HepG2 (cell line): Measurements from ENCODE around the gene FAM177B. TPM values are rescaled to one million over a fixed set of nuclear protein-coding genes. Genes with fewer than 3 reads are reported as not detected.

ENCODE experiments used
- CBFB ChIP-seq: sonication (generic); formaldehyde crosslinking; IDR thresholded peaks from 2 replicates; pipeline ENCODE4 v1.4.0; 2020; ENCODE audit warnings: missing genetic modification reagents
- DRAP1 ChIP-seq: IDR thresholded peaks from 2 replicates; pipeline ENCODE4 v1.6.1; 2016; ENCODE audit warnings: missing genetic modification reagents, missing compliant biosample characterization
- DZIP1 ChIP-seq: sonication (generic); formaldehyde crosslinking; IDR thresholded peaks from 2 replicates; pipeline ENCODE4 v1.5.0; 2020; ENCODE audit warnings: mild to moderate bottlenecking, missing genetic modification reagents
- FOSL1 ChIP-seq: sonication (generic); formaldehyde crosslinking; IDR thresholded peaks from 2 replicates; pipeline ENCODE4 v1.9.0; 2021; ENCODE audit warnings: missing genetic modification reagents, borderline replicate concordance
- GABPB1 ChIP-seq: IDR thresholded peaks from 2 replicates; pipeline ENCODE4 v1.6.1; 2016; ENCODE audit warnings: mild to moderate bottlenecking, missing genetic modification reagents, moderate library complexity, missing compliant biosample characterization
- ISL2 ChIP-seq: sonication (generic); formaldehyde crosslinking; IDR thresholded peaks from 2 replicates; pipeline ENCODE4 v1.5.0; 2020; ENCODE audit warnings: missing genetic modification reagents
- KMT2B ChIP-seq: IDR thresholded peaks from 2 replicates; pipeline ENCODE4 v1.6.1; 2016; ENCODE audit warnings: missing genetic modification reagents, missing compliant biosample characterization
- MAX ChIP-seq: IDR thresholded peaks from 2 replicates; pipeline ENCODE4 v1.6.1; 2012; ENCODE audit warnings: inconsistent platforms
- RAD51 ChIP-seq: fragments of 450-650 bp; IDR thresholded peaks from 2 replicates; pipeline ENCODE4 v1.6.1; 2016; ENCODE audit warnings: borderline replicate concordance
- RFXAP ChIP-seq: sonication (generic); formaldehyde crosslinking; IDR thresholded peaks from 2 replicates; pipeline ENCODE4 v1.4.0; 2020; ENCODE audit warnings: missing genetic modification reagents, borderline replicate concordance
- SNAPC4 ChIP-seq: sonication (generic); formaldehyde crosslinking; IDR thresholded peaks from 2 replicates; pipeline ENCODE4 v1.4.0; 2020; ENCODE audit warnings: mild to moderate bottlenecking, missing genetic modification reagents
- THRA ChIP-seq: sonication (generic); formaldehyde crosslinking; IDR thresholded peaks from 2 replicates; pipeline ENCODE4 v1.4.0; 2020; ENCODE audit warnings: missing genetic modification reagents, borderline replicate concordance
- YY1 ChIP-seq: IDR thresholded peaks from 2 replicates; pipeline ENCODE4 v1.6.1; 2011; ENCODE audit warnings: low read length, low read depth, moderate library complexity, mild to moderate bottlenecking; ENCODE audit not compliant: insufficient read depth, insufficient replicate concordance
- ZNF331 ChIP-seq: sonication (generic); formaldehyde crosslinking; IDR thresholded peaks from 2 replicates; pipeline ENCODE4 v1.4.0; 2020; ENCODE audit warnings: missing genetic modification reagents
- ZNF670 ChIP-seq: sonication (generic); formaldehyde crosslinking; IDR thresholded peaks from 2 replicates; pipeline ENCODE4 v1.8.0; 2022; ENCODE audit warnings: mild to moderate bottlenecking, missing genetic modification reagents, borderline replicate concordance
- ZNF747 ChIP-seq: sonication (generic); formaldehyde crosslinking; IDR thresholded peaks from 2 replicates; pipeline ENCODE4 v1.8.1; 2023; ENCODE audit warnings: missing genetic modification reagents, mild to moderate bottlenecking, borderline replicate concordance
- ZNF792 ChIP-seq: IDR thresholded peaks from 2 replicates; pipeline ENCODE4 v1.6.1; 2016
- polyA plus RNA-seq, 8 experiments: library from polyadenylated mRNA; depleted of rRNA in 3 of 8; stranded (reverse) in 7 of 8; unstranded in 1 of 8; fragments of >200 nt; fragmentation: Illumina TruSeq in 4 of 8; extraction: Trizol in 4 of 8; gene quantifications; 2 replicates each; pipeline versions ENCODE4 v1.2.1 to v1.2.3, GENCODE V29; 2011 to 2016; ENCODE audit warnings: low read depth in 4 of 8, missing spikeins in 1 of 8, mixed read lengths in 1 of 8; ENCODE audit not compliant: insufficient read depth in 1 of 8
- total RNA-seq, 5 experiments: library from RNA; depleted of rRNA; stranded (reverse); fragments of >200 nt; fragmentation: Illumina TruSeq; extraction: Trizol; gene quantifications; 2 replicates each; pipeline ENCODE4 v1.2.3, GENCODE V29; 2016; ENCODE audit warnings: low read depth in 1 of 5

Gene FAM177B
- total and polyA plus RNA-seq, 2 of the 13 experiments (the other 11 are each of a cell fraction or from before 2014, with no cell fraction given) = 0.05 TPM; not detected in 1

GRCh38 chr1:222712253-222713090 is 24.5 kb upstream of the FAM177B start, which contains the start of the genes AIDA and BROX (continued):
- TF ChIP-seq RAD51 (peak; percentile 98), THRA (CRISPR knock-in tag) (no peak), DRAP1 (CRISPR knock-in tag) (peak; percentile 34; the same call in 1 of the 2 replicates), MAX (peak; percentile 54; the same call in 1 of the 2 replicates), FOSL1 (CRISPR knock-in tag) (no peak), DZIP1 (no peak), YY1 (peak; percentile 99), ZNF670 (peak; percentile 88; the same call in 1 of the 2 replicates), ZNF792 (CRISPR knock-in tag) (peak; percentile 23; the same call in 1 of the 2 replicates), KMT2B (peak; percentile 44; the same call in 1 of the 2 replicates), GABPB1 (CRISPR knock-in tag) (peak; percentile 79), SNAPC4 (CRISPR knock-in tag) (peak; percentile 19; the same call in 1 of the 2 replicates), ZNF331 (peak; percentile 63), RFXAP (CRISPR knock-in tag) (peak; percentile 58; the same call in 1 of the 2 replicates), ISL2 (CRISPR knock-in tag) (peak; percentile 34; the same call in 1 of the 2 replicates), CBFB (CRISPR knock-in tag) (peak; percentile 66; the same call in 1 of the 2 replicates), ZNF747 (no peak)
